ENCODE results near the gene ABHD12. TPM values are rescaled to one million over a fixed set of nuclear protein-coding genes. Genes with fewer than 3 reads are reported as not detected.

ABHD12 gene
- total and polyA plus RNA-seq, 11 donors = 15.6 to 43.8 (median 26.5) TPM

DNA sequence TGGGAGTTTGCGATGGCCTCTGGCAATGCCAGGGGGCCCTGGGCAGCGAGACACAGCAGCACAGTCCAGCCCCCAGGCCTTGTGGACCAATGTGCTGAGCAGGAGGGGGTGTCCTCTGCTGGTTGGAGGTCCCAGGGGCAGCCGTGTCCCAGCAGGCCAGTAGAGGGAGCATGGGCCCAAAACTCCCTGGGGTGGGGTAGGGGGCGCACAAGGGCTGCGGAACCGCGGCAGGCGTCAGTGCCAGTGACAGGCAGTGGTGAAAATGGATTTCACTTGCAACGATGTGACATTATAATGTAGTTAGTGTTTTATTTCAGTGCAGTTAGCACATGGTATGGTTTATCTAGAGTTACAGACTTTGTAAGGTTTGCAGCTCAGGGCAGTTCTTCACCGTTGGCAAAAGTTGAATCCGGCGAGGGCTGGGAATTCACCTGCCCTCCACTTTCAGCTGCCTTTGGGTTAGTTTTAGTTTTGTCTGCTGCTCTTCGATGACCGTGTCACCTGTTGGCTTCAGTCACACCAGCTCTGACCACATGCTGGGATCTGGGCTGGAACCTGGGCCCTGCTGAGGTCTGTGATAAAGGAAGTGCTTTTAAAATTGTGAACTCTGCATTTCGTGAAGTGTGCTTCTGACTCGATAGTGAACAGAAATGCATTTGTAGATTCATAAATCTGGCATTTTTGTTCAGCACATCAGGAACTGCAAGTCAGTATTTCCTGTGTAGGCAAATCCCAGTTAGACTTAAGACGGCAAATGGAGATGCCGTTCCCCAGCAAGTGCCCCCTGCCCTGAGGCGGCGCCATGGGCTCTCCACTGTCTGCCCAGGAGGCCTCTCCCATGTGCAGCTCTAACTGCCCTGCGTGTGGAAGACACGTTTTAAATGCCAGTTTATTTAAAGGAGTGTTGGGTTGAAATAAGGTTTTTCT is 95.9 kb downstream of the ABHD12 start:
- DNase-seq (peak in 3 of 5 donors; percentile 56 to 65 (median 64)), ATAC-seq (peak; percentile 11 to 46 (median 25))
- H3K4me3 ChIP-seq = no peak overlapping the region
- H3K9me3 ChIP-seq = no peaks in the 10 kb centered on the region
- peak overlapping the region; percentile 11 to 85 (median 76) for H3K27ac ChIP-seq
- H3K4me1 ChIP-seq = peaks cover 9 to 76% (median 37%) of the 10 kb centered on the region in 12 donors
- intact Hi-C loops (cut with DNase I) = loop anchor here in 8 of 10 donors (5.0 to 10.0 kb wide), 7 partner anchors 42 to 300 kb away; partner anchors contain the start of genes APMAP (in 2 of the 8), ENTPD6 (in 2 of the 8) and ABHD12 (in 1 of the 8)
- H3K36me3 ChIP-seq = peaks cover 0 to 79% (median 57%) of the 10 kb centered on the region in 9 donors
- no peak for TF ChIP-seq POLR2A (IDR thresholded peaks at IDR 0.05)
- TF ChIP-seq, protein P1, sequence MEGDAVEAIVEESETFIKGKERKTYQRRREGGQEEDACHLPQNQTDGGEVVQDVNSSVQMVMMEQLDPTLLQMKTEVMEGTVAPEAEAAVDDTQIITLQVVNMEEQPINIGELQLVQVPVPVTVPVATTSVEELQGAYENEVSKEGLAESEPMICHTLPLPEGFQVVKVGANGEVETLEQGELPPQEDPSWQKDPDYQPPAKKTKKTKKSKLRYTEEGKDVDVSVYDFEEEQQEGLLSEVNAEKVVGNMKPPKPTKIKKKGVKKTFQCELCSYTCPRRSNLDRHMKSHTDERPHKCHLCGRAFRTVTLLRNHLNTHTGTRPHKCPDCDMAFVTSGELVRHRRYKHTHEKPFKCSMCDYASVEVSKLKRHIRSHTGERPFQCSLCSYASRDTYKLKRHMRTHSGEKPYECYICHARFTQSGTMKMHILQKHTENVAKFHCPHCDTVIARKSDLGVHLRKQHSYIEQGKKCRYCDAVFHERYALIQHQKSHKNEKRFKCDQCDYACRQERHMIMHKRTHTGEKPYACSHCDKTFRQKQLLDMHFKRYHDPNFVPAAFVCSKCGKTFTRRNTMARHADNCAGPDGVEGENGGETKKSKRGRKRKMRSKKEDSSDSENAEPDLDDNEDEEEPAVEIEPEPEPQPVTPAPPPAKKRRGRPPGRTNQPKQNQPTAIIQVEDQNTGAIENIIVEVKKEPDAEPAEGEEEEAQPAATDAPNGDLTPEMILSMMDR (IDR thresholded peaks at IDR 0.05) = peak; percentile 41 to 78 (median 61)
- no peaks in the 10 kb centered on the region for H3K27me3 ChIP-seq
- WGBS, 4 donors = 40 to 48% (median 45%) methylated on average over 21 to 22 of the region's 22 CpGs

DNA sequence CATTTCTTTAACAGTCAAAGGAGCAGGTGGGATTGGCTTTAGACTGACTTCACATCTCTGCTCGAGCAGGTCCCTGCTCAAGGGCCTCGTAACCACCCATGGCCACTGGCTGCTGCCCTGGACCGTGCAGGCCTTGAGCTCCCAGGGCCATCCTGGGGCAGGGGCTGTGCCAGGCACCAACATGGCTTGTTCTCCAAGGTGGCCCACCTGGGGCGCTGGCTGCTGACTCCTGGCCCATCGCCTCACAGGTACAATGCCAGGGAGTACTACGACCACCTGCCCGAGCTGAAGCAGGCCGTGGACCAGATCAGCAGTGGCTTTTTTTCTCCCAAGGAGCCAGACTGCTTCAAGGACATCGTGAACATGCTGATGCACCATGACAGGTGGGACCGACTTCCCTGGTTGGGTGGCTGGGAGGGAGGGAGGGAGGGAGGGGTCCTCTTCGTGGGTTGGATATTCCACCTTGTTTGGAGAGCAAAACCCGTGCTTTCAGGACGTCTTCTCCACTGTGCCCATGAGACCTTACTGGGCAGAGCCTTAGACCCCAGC is 96.7 kb downstream of the ABHD12 start:
- WGBS, 4 donors = 72 to 84% (median 75%) methylated on average over 11 to 13 of the region's 13 CpGs
- H3K4me3 ChIP-seq = no peak overlapping the region
- H3K36me3 ChIP-seq = peaks cover 0 to 79% (median 62%) of the 10 kb centered on the region in 9 donors
- no peaks in the 10 kb centered on the region for H3K9me3 ChIP-seq
- peak in 1 of 4 donors; percentile 2 for ATAC-seq
- intact Hi-C loops (cut with DNase I) = loop anchor here in 5 of 10 donors (5.0 to 10.0 kb wide), 5 partner anchors 42 to 299 kb away; partner anchors contain the start of genes APMAP (in 2 of the 5), ENTPD6 (in 2 of the 5) and ABHD12 (in 1 of the 5)
- peaks cover 9 to 76% (median 37%) of the 10 kb centered on the region in 12 donors for H3K4me1 ChIP-seq
- TF ChIP-seq, protein P1 (IDR thresholded peaks at IDR 0.05) = no peak
- TF ChIP-seq POLR2A (IDR thresholded peaks at IDR 0.05) = no peak
- peak overlapping the region in 10 of 12 donors; percentile 39 to 85 (median 71) for H3K27ac ChIP-seq
- DNase-seq = no peak
- no peaks in the 10 kb centered on the region for H3K27me3 ChIP-seq

DNA sequence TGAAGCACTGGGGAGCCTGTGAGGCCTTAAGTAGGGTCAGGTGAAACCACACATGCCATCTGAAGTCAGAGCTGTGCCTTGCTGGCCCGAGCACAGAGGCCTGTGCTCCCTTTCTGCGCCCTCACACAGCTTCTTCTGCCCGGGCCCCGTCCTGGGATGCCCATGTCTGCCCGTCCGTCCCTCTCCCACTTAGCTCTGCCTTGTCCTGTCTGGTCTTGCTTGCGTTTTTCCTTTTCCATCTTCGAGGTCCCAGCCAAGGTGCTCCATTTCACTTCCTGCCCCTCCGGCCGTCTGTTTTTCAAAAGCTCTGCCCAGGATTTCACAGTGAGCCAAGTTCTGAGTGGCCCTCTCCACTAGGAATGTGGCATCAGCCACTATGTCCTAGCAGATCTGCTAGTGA is 97.1 kb downstream of the ABHD12 start:
- intact Hi-C loops (cut with DNase I) = loop anchor here in 5 of 10 donors (5.0 to 10.0 kb wide), 5 partner anchors 41 to 299 kb away; partner anchors contain the start of genes APMAP (in 2 of the 5), ENTPD6 (in 2 of the 5) and ABHD12 (in 1 of the 5)
- peak overlapping the region in 8 of 12 donors; percentile 35 to 85 (median 73) for H3K27ac ChIP-seq
- peaks cover 0 to 79% (median 62%) of the 10 kb centered on the region in 9 donors for H3K36me3 ChIP-seq
- H3K4me1 ChIP-seq = peaks cover 9 to 76% (median 37%) of the 10 kb centered on the region in 12 donors
- WGBS, 4 donors = 50 to 58% (median 55%) methylated on average over 10 of the region's 10 CpGs
- no peaks in the 10 kb centered on the region for H3K27me3 ChIP-seq
- ATAC-seq (no peak), DNase-seq (no peak)
- TF ChIP-seq POLR2A (IDR thresholded peaks at IDR 0.05) = no peak
- TF ChIP-seq, protein P1 (IDR thresholded peaks at IDR 0.05) = no peak
- no peaks in the 10 kb centered on the region for H3K9me3 ChIP-seq
- H3K4me3 ChIP-seq = no peak overlapping the region

All from heart left ventricle (tissue), 16 donors.